ENCODE measurements around the gene GSE1. TPM values are rescaled to one million over a fixed set of nuclear protein-coding genes. Genes with fewer than 3 reads are reported as not detected.

Gene GSE1
- total RNA-seq, 4 donors from 2014 or later: 45.1 to 89.3 (median 71.3) TPM

DNA sequence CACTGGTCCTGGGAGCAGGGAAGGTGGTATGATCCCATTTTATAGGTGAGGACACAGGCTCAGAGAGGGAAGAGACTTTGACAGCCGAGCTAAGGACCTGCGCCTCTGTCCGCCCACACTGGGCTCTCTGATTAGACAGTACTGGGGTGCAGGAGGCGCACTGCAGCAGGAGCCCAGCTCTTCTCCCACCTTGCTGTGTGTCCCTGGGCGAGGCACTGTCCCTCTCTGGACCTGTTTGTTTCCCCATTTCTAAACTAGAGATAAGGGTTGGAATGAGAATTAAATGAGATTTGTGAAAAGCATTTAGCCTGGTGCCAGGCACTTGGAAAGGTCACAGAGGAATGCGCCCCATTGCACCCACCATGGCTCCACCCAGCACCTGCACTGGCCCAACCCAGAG is 95.2 kb downstream of the GSE1 start:
- Histone ChIP-seq H3K27me3 (no peaks in the 10 kb centered on the region), H3K36me3 (no peaks in the 10 kb centered on the region), H3K4me3 (no peak overlapping the region), H3K4me1 (no peaks in the 10 kb centered on the region), H3K27ac (no peak overlapping the region), H3K9me3 (no peaks in the 10 kb centered on the region)
- TF ChIP-seq, protein P1, sequence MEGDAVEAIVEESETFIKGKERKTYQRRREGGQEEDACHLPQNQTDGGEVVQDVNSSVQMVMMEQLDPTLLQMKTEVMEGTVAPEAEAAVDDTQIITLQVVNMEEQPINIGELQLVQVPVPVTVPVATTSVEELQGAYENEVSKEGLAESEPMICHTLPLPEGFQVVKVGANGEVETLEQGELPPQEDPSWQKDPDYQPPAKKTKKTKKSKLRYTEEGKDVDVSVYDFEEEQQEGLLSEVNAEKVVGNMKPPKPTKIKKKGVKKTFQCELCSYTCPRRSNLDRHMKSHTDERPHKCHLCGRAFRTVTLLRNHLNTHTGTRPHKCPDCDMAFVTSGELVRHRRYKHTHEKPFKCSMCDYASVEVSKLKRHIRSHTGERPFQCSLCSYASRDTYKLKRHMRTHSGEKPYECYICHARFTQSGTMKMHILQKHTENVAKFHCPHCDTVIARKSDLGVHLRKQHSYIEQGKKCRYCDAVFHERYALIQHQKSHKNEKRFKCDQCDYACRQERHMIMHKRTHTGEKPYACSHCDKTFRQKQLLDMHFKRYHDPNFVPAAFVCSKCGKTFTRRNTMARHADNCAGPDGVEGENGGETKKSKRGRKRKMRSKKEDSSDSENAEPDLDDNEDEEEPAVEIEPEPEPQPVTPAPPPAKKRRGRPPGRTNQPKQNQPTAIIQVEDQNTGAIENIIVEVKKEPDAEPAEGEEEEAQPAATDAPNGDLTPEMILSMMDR (IDR thresholded peaks at IDR 0.05 in 4 of 5, conservative IDR thresholded peaks at IDR 0.05 in 1 of 5): no peak
- no peak for TF ChIP-seq POLR2A (IDR thresholded peaks at IDR 0.05)
- intact Hi-C loops (cut with DNase I; ENCODE audit: low total_unique reads) (no loop called here), in situ Hi-C loops (cut with MboI; ENCODE audit: low sequenced_read_pairs in 4 of 4) (loop anchor here in 1 of 4 donors (25.0 kb wide), 2 partner anchors 296 to 446 kb away; no protein-coding TSS in a partner anchor)
- DNase-seq: no peak
- ATAC-seq: no peak

DNA sequence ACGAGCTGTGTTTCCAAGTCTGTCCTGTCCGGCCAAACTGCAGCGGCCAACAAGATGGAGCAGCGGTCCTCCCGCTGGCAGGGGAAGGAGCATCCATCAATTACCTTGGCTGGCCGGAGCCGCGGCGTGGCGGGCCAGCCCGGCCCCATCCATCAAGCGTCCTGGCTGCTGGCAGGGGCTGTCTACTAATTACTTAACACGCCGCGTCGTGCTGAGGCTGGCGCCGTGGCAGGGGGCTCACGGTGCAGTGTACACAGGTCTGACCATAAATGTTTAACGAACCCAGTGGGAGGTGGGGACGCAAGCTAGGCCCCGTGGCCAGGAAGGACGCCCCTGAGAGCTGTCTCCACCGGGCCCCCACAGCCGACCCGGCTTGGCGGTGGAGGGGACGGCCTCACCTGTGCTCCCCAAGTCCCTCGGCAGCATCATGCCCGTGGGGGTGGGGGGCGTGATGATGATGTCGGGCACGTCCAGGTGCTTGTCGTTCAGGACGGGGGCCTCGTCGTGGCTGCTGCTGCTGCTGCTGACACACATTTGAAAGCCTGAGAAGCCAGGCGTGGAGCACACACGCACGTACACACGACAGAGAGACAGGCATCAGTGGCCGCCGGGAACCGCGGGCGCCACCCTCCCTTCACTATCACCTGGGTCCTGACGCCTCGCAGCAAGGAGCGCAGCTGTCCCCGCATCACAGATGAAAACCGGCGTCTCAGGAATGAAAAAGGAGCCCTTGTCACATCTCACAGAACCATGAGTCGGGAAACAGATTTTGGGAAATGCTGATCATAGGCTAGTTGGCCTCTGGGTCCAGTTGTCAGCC is 96.9 kb downstream of the GSE1 start:
- TF ChIP-seq, protein P1 (IDR thresholded peaks at IDR 0.05 in 4 of 5, conservative IDR thresholded peaks at IDR 0.05 in 1 of 5): no peak
- no peak for TF ChIP-seq POLR2A (IDR thresholded peaks at IDR 0.05)
- Histone ChIP-seq H3K4me1 (no peaks in the 10 kb centered on the region), H3K36me3 (no peaks in the 10 kb centered on the region), H3K9me3 (no peaks in the 10 kb centered on the region), H3K27me3 (no peaks in the 10 kb centered on the region), H3K4me3 (no peak overlapping the region), H3K27ac (no peak overlapping the region)
- DNase-seq: no peak
- in situ Hi-C loops (cut with MboI; ENCODE audit: low sequenced_read_pairs in 4 of 4) (loop anchor here in 1 of 4 donors (10.0 to 25.0 kb wide), 3 partner anchors 45 to 448 kb away; no protein-coding TSS in a partner anchor), intact Hi-C loops (cut with DNase I; ENCODE audit: low total_unique reads) (loop anchor here (10.0 kb wide), 1 partner anchor 285 kb away; no protein-coding TSS in a partner anchor)
- ATAC-seq: no peak

DNA sequence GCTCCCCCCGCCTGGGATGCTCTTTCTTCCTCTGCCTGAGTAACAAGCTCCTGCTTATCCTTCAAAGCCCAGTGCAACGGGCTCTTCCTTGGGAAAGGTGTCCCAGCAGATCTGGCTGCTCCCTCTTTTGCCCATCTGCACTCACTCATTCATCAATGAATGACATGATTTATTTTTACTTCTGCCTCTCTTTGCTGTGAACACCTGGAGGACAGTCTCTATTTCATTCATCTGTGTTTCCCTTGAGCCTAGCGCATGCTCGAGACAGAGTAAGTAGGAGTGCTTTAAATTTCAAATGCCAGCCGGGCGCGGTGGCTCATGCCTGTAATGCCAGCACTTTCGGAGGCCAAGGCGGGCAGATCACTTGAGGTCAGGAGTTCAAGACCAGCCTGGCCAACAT is 97.6 kb downstream of the GSE1 start:
- in situ Hi-C loops (cut with MboI; ENCODE audit: low sequenced_read_pairs in 4 of 4): loop anchor here in 1 of 4 donors (10.0 to 25.0 kb wide), 3 partner anchors 46 to 448 kb away; no protein-coding TSS in a partner anchor
- intact Hi-C loops (cut with DNase I; ENCODE audit: low total_unique reads): loop anchor here (10.0 kb wide), 1 partner anchor 286 kb away; no protein-coding TSS in a partner anchor
- no peak for DNase-seq

DNA sequence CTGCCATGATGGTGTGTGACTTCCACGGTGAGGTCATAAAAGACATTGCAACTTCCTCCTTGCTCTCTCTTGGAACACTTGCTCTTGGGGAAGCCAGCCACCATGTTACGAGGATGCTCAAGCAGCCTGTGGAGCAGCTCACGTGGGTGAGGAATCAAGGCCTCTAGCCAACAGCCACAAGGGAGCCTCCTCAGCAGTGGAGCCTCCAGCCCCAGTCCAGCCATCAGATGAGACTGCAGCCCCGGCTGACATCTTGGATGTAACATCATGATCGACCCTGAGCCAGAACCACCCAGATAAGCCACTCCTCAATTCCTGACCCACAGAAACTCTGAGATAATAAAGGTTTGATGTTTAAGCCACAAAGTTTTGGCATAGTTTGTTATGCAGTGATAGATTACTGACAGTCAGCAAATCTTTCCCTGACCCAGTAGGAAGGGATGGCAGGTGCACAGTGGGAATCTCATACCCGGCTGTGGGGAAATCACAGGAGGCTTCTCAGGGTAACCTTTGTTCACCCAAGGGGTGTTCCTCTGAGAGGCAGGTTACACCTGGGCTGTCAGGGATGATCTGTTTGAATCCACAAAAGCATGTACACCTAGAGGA is 99.0 kb downstream of the GSE1 start:
- in situ Hi-C loops (cut with MboI; ENCODE audit: low sequenced_read_pairs in 4 of 4) (loop anchor here in 1 of 4 donors (10.0 to 25.0 kb wide), 3 partner anchors 47 to 450 kb away; no protein-coding TSS in a partner anchor), intact Hi-C loops (cut with DNase I; ENCODE audit: low total_unique reads) (loop anchor here (10.0 kb wide), 1 partner anchor 287 kb away; no protein-coding TSS in a partner anchor)
- Histone ChIP-seq H3K9me3 (no peaks in the 10 kb centered on the region), H3K4me1 (no peaks in the 10 kb centered on the region), H3K27ac (no peak overlapping the region), H3K36me3 (no peaks in the 10 kb centered on the region), H3K4me3 (no peak overlapping the region), H3K27me3 (no peaks in the 10 kb centered on the region)
- DNase-seq: no peak
- no peak for ATAC-seq
- TF ChIP-seq, protein P1 (IDR thresholded peaks at IDR 0.05 in 4 of 5, conservative IDR thresholded peaks at IDR 0.05 in 1 of 5): no peak
- TF ChIP-seq POLR2A (IDR thresholded peaks at IDR 0.05): no peak

More for the DNA sequence above, 97.6 kb downstream of the GSE1 start:
- Histone ChIP-seq H3K27ac (no peak overlapping the region), H3K27me3 (no peaks in the 10 kb centered on the region), H3K9me3 (no peaks in the 10 kb centered on the region), H3K4me1 (no peaks in the 10 kb centered on the region), H3K4me3 (no peak overlapping the region), H3K36me3 (no peaks in the 10 kb centered on the region)
- no peak for ATAC-seq
- TF ChIP-seq, protein P1 (IDR thresholded peaks at IDR 0.05 in 4 of 5, conservative IDR thresholded peaks at IDR 0.05 in 1 of 5): no peak

All from gastrocnemius medialis (tissue), 4 donors.